PC-3 (cell line): Measurements from ENCODE around the gene UQCC5.

ENCODE experiments used
- CTCF ChIP-seq: fragments of 300-600 bp; sonication (generic); conservative IDR thresholded peaks from 2 replicates; pipeline ENCODE4 v1.5.1; 2017; ENCODE audit warnings: antibody characterized with exemption, low read depth, mild to moderate bottlenecking, low read length
- EZH2 ChIP-seq: fragments of 300-600 bp; sonication (generic); IDR thresholded peaks from one replicate; pipeline ENCODE4 v1.6.1; 2017; ENCODE audit warnings: antibody characterized with exemption, mild to moderate bottlenecking, low read length; ENCODE audit not compliant: unreplicated experiment
- EZH2phosphoT487 ChIP-seq: fragments of 300-600 bp; sonication (generic); IDR thresholded peaks from 2 replicates; pipeline ENCODE4 v1.6.1; 2018; ENCODE audit warnings: mild to moderate bottlenecking, antibody characterized with exemption, low read length, borderline replicate concordance

DNA sequence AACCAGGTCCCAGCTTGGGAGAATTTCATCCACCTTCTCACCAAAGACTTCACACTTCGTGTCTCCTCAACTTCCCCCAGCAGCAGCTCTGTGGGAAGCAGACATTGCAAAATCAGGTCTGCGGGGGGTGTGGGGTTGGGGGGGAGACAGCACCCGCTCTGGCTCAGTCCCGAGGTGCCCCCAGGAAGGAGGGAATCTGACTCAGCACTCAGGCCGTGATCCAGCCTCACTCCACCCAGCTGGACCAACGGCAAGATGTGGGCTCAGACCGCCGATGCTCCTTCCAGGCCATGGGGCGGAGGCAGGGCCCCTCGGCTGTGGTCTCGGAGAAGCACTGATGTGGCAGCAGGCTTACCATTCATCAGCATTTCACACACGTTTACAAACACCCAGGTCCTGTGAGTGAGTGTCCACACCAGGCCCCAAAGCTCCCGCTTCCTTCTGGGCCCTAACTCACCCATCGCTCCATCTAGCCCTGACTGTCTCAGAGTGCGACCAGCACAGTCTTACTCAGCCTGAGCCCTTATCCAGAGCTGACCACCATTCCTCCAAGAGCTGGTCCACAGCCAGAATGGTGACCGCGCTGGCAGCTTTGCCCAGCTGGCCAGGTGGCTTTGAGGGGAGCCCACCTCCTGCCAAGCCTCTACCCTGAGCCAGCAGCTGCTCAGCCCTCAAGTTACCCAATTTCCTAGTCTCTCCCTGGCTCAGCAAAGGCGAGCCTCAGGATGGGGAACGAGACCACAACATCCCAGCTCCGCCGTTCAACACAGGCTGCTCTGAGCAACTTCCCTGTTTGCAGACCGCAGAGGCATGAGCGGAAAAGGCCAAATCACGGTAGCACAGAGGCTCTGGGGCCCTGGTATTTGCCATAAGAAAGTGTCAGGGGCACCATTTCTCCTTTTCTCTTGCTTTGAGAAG is 38.0 kb upstream of the UQCC5 start:
- TF ChIP-seq CTCF, result no peak
- no peak for TF ChIP-seq EZH2
- no peak for TF ChIP-seq EZH2phosphoT487
